Esophagus muscularis mucosa (tissue), 4 donors: ENCODE measurements around the gene FGF14. TPM values are rescaled to one million over a fixed set of nuclear protein-coding genes. Genes with fewer than 3 reads are reported as not detected.

ENCODE experiments used
- DNase-seq: peaks from one replicate; pipeline ENCODE4 v3.0.0-alpha.2; 2017; ENCODE audit errors: extremely low spot score
- H3K27ac ChIP-seq, 4 donors: fragments of 200-600 bp; sonication (generic); replicated peaks in 1 of 4; 1 replicate in 3 of 4; 2 replicates in 1 of 4; pipeline ENCODE4 v1.5.1; 2016 to 2019; ENCODE audit warnings: mild to moderate bottlenecking in 1 of 4
- H3K27me3 ChIP-seq, 4 donors: fragments of 200-600 bp; sonication (generic); one replicate each; pipeline versions ENCODE4 v1.5.1 to v1.6.0; 2016 to 2019
- H3K36me3 ChIP-seq, 4 donors: fragments of 200-600 bp; sonication (generic); one replicate each; pipeline ENCODE4 v1.5.1; 2016 to 2019
- H3K4me1 ChIP-seq, 4 donors: fragments of 200-600 bp; sonication (generic); one replicate each; pipeline ENCODE4 v1.5.1; 2016 to 2019
- H3K4me3 ChIP-seq, 4 donors: fragments of 200-600 bp; sonication (generic); 1 replicate in 2 of 4; 2 replicates in 2 of 4; pipeline ENCODE4 v1.5.1; 2016 to 2019; ENCODE audit warnings: mild to moderate bottlenecking in 4 of 4, moderate library complexity in 1 of 4
- H3K9me3 ChIP-seq, 4 donors: fragments of 200-600 bp; sonication (generic); 1 replicate in 3 of 4; 2 replicates in 1 of 4; pipeline ENCODE4 v1.5.1; 2016 to 2019
- EP300 ChIP-seq: sonication (generic); formaldehyde crosslinking; IDR thresholded peaks from one replicate; pipeline ENCODE4 v1.6.1; 2017; ENCODE audit warnings: antibody characterized with exemption
- POLR2A ChIP-seq: fragments of 450-650 bp; IDR thresholded peaks from one replicate; pipeline ENCODE4 v1.6.1; 2017; ENCODE audit warnings: antibody characterized with exemption, moderate library complexity, mild to moderate bottlenecking, low read depth
- POLR2AphosphoS5 ChIP-seq, 2 donors: sonication (generic); formaldehyde crosslinking; IDR thresholded peaks; one replicate each; pipeline ENCODE4 v1.6.1; 2017; ENCODE audit warnings: antibody characterized with exemption in 2 of 2
- WGBS: methylation state at CpG from one replicate; pipeline ENCODE4 v1.1.5; 2018; 5-methylcytosine and 5-hydroxymethylcytosine counted together
- intact Hi-C: fragments of 100-400 bp; cut with DNase I; formaldehyde crosslinking; loops from one replicate; pipeline ENCODE4 v1.15.1; 2023
- total RNA-seq, 4 donors: library from RNA; depleted of rRNA; stranded (reverse); fragments of >200 nt; gene quantifications; one replicate each; pipeline versions ENCODE4 v1.1.0 to v1.2.1, GENCODE V29; 2016
- TF ChIP-seq, protein P1 (sequence below), 3 experiments: fragments of 200-600 bp in 2 of 3; fragments of 450-650 bp in 1 of 3; sonication (generic) in 2 of 3; IDR thresholded peaks; one replicate each; pipeline ENCODE4 v1.5.1; 2017 to 2019; ENCODE audit warnings: antibody characterized with exemption in 3 of 3, mild to moderate bottlenecking in 2 of 3, moderate library complexity in 1 of 3

The FGF14 gene
- total RNA-seq, 4 donors from 2014 or later, result 0.33 to 2.1 (median 0.87) TPM

DNA sequence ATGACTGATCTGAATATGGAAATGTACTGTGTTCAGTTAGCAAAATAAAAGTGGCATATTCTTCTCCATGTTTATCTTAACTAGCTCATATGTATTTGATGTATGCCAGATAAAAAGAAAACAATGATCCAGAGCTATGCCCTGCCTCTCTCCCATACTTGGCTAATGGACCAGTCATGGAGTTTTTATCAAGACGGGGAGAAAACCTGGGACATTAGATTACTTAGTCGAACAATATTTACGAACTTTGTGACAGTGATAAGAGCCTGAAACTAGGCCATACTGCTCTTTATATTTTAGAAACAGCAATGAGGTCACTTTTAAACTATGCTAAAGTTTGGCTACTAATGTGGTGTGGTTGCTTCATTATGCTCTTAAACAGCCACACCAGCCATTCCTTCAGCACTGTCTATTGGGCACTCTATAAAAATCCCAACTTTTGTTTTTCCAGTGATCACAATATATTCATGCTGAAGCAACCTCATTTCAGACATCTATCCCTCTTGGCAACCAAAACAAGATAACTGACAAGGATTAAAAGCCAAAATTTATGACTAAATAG is 265.0 kb downstream of the FGF14 start:
- no peak overlapping the region for H3K27ac ChIP-seq
- 61% methylated on average over 3 of the region's 3 CpGs for WGBS
- intact Hi-C loops, result no loop called here
- TF ChIP-seq POLR2A (no peak), EP300 (no peak), POLR2AphosphoS5 (IDR thresholded peaks at IDR 0.05) (no peak)
- TF ChIP-seq, protein P1, sequence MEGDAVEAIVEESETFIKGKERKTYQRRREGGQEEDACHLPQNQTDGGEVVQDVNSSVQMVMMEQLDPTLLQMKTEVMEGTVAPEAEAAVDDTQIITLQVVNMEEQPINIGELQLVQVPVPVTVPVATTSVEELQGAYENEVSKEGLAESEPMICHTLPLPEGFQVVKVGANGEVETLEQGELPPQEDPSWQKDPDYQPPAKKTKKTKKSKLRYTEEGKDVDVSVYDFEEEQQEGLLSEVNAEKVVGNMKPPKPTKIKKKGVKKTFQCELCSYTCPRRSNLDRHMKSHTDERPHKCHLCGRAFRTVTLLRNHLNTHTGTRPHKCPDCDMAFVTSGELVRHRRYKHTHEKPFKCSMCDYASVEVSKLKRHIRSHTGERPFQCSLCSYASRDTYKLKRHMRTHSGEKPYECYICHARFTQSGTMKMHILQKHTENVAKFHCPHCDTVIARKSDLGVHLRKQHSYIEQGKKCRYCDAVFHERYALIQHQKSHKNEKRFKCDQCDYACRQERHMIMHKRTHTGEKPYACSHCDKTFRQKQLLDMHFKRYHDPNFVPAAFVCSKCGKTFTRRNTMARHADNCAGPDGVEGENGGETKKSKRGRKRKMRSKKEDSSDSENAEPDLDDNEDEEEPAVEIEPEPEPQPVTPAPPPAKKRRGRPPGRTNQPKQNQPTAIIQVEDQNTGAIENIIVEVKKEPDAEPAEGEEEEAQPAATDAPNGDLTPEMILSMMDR (IDR thresholded peaks at IDR 0.05), result no peak
- no peak overlapping the region for H3K4me3 ChIP-seq
- H3K36me3 ChIP-seq, result no peaks in the 10 kb centered on the region
- no peaks in the 10 kb centered on the region for H3K4me1 ChIP-seq
- no peak for DNase-seq
- no peaks in the 10 kb centered on the region for H3K27me3 ChIP-seq
- H3K9me3 ChIP-seq, result no peaks in the 10 kb centered on the region

DNA sequence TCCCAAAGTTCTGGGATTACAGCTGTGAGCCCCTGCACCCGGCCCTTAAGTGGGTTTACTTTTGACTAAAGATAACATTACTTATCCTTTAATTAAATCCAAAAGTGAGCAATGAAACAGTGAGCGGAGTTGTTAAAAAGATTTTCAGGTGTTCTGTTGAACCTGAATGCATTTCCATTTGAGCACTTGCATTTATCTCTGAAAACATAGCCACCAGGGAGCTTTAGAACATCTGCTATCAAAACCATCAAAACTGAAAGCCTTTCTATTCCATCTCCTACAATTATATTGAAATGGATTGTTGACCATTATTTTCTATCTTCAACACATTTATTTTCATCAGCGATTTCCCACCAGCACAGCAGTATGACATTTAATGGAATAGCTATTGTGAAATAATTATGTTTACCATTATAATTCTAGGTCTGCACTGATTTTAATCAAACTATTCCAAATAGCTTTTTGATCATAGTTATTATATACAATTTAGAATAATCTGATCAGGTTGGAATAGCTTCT is 269.0 kb downstream of the FGF14 start:
- no peak for TF ChIP-seq EP300
- no peak for TF ChIP-seq POLR2A
- no peak for TF ChIP-seq POLR2AphosphoS5 (IDR thresholded peaks at IDR 0.05)
- TF ChIP-seq, protein P1 (IDR thresholded peaks at IDR 0.05), result no peak
- Histone ChIP-seq H3K36me3 (no peaks in the 10 kb centered on the region), H3K27me3 (no peaks in the 10 kb centered on the region), H3K4me3 (no peak overlapping the region), H3K4me1 (no peaks in the 10 kb centered on the region), H3K27ac (no peak overlapping the region), H3K9me3 (no peaks in the 10 kb centered on the region)
- 64% methylated on average over 3 of the region's 3 CpGs for WGBS
- intact Hi-C loops, result no loop called here
- DNase-seq, result no peak

DNA sequence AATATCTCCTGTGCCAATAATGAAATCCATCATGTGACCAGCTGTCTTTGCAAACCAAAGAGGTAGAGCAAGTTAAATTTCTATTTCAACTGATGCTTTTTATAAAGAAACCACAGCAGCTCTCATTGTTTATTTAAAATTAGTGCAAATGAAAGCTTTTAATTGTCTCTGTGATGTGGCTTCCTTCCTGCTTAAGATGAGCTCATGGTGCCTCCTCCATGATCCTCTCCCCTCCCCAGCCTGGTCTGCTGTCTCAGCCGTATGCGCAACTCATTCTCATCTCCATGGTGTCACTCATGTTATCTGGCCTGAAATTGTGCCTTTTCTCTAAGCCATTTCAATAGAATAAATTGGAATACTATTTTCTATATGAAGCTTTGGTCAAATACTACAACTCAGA is 270.6 kb downstream of the FGF14 start:
- Histone ChIP-seq H3K36me3 (no peaks in the 10 kb centered on the region), H3K4me3 (no peak overlapping the region), H3K27ac (no peak overlapping the region), H3K27me3 (no peaks in the 10 kb centered on the region), H3K4me1 (no peaks in the 10 kb centered on the region), H3K9me3 (no peaks in the 10 kb centered on the region)
- TF ChIP-seq EP300 (no peak), POLR2AphosphoS5 (IDR thresholded peaks at IDR 0.05) (no peak), POLR2A (no peak)
- TF ChIP-seq, protein P1 (IDR thresholded peaks at IDR 0.05), result no peak
- intact Hi-C loops, result no loop called here
- WGBS, result 87% methylated on average over 2 of the region's 2 CpGs
- no peak for DNase-seq

- DNase-seq, result no peak
- Histone ChIP-seq H3K4me1 (no peaks in the 10 kb centered on the region), H3K27me3 (no peaks in the 10 kb centered on the region), H3K9me3 (no peaks in the 10 kb centered on the region), H3K4me3 (no peak overlapping the region), H3K36me3 (no peaks in the 10 kb centered on the region), H3K27ac (no peak overlapping the region)
- no peak for TF ChIP-seq POLR2AphosphoS5 (IDR thresholded peaks at IDR 0.05)
- TF ChIP-seq POLR2A, result no peak
- no peak for TF ChIP-seq EP300
- TF ChIP-seq, protein P1 (IDR thresholded peaks at IDR 0.05), result no peak
- intact Hi-C loops, result no loop called here
- WGBS, result 51% methylated on average over 4 of the region's 4 CpGs
Observed at GRCh38 chr13:102128216-102128810, 273.5 kb downstream of the FGF14 start.
